Keratinocyte (primary cell): ENCODE results near the gene NLRP10. TPM values are rescaled to one million over a fixed set of nuclear protein-coding genes. Genes with fewer than 3 reads are reported as not detected.

Experiments used
- DNase-seq: peaks from one replicate; pipeline ENCODE4 v3.0.0-alpha.2; 2011; ENCODE audit warnings: low read depth, missing footprints, low spot score
- FAIRE-seq: peaks from 2 replicates; lab custom pipeline; 2011; peaks lifted over from hg19 to GRCh38; lab: Jason Lieb, UNC
- H2AFZ ChIP-seq: 2 replicates; pipeline ENCODE4 v1.6.0; 2012; ENCODE audit warnings: low read length, control low read depth, inconsistent platforms; ENCODE audit not compliant: control insufficient read depth
- H3K27ac ChIP-seq: 2 replicates; pipeline ENCODE4 v1.5.1; 2011; ENCODE audit warnings: low read length; ENCODE audit not compliant: control insufficient read depth, insufficient read depth
- H3K27me3 ChIP-seq: 3 replicates; pipeline ENCODE4 v1.6.0; 2011; ENCODE audit warnings: low read length; ENCODE audit not compliant: control insufficient read depth, insufficient read depth; ENCODE audit errors: extremely low read depth
- H3K36me3 ChIP-seq, 2 experiments: 2 replicates in 1 of 2; 3 replicates in 1 of 2; pipeline ENCODE4 v1.5.1; 2011; ENCODE audit warnings: low read length in 2 of 2, mild to moderate bottlenecking in 1 of 2; ENCODE audit not compliant: control insufficient read depth in 2 of 2, insufficient read depth in 2 of 2; ENCODE audit errors: extremely low read depth in 1 of 2
- H3K4me1 ChIP-seq: 3 replicates; pipeline ENCODE4 v1.5.1; 2011; ENCODE audit warnings: low read length; ENCODE audit not compliant: control insufficient read depth, insufficient read depth; ENCODE audit errors: extremely low read depth
- H3K4me2 ChIP-seq: 3 replicates; pipeline ENCODE4 v1.6.0; 2011; ENCODE audit warnings: low read depth, low read length; ENCODE audit not compliant: control insufficient read depth, insufficient read depth; ENCODE audit errors: extremely low read depth
- H3K4me3 ChIP-seq, 3 experiments: fragments of 200-600 bp in 1 of 3; sonication (generic) in 1 of 3; 2 replicates in 2 of 3; 3 replicates in 1 of 3; pipeline ENCODE4 v1.5.1; 2011 to 2016; ENCODE audit warnings: low read length in 3 of 3, mild to moderate bottlenecking in 3 of 3, control low read depth in 2 of 3, inconsistent platforms in 1 of 3, low read depth in 1 of 3, mixed read lengths in 1 of 3, mixed run types in 1 of 3, moderate library complexity in 1 of 3; ENCODE audit not compliant: control insufficient read depth in 2 of 3, insufficient read depth in 2 of 3; ENCODE audit errors: extremely low read depth in 1 of 3
- H3K79me2 ChIP-seq: 2 replicates; pipeline ENCODE4 v1.6.0; 2012; ENCODE audit warnings: low read length; ENCODE audit not compliant: control insufficient read depth, insufficient read depth
- H3K9ac ChIP-seq: 3 replicates; pipeline ENCODE4 v1.6.0; 2011; ENCODE audit warnings: low read length; ENCODE audit not compliant: control insufficient read depth, insufficient read depth; ENCODE audit errors: extremely low read depth
- H3K9me1 ChIP-seq: 3 replicates; pipeline ENCODE4 v1.6.0; 2011; ENCODE audit warnings: low read length; ENCODE audit not compliant: control insufficient read depth, insufficient read depth; ENCODE audit errors: extremely low read depth
- H3K9me3 ChIP-seq: 2 replicates; pipeline ENCODE4 v1.5.1; 2012; ENCODE audit warnings: low read depth, low read length; ENCODE audit not compliant: control insufficient read depth
- H4K20me1 ChIP-seq: 3 replicates; pipeline ENCODE4 v1.6.0; 2011; ENCODE audit warnings: low read length; ENCODE audit not compliant: control insufficient read depth, insufficient read depth; ENCODE audit errors: extremely low read depth
- EZH2 ChIP-seq: IDR thresholded peaks from one replicate; pipeline ENCODE4 v1.6.1; 2012; ENCODE audit warnings: inconsistent platforms, mild to moderate bottlenecking, low read length, moderate library complexity
- dilution Hi-C: fragments of 300-500 bp; cut with MboI; formaldehyde crosslinking; loops from one replicate; pipeline ENCODE4 v1.7.0; 2020; ENCODE audit warnings: low sequenced_read_pairs; ENCODE audit not compliant: extremely low pct_ligation_motif_present
- polyA plus RNA-seq, 5 experiments: library from polyadenylated mRNA; depleted of rRNA in 3 of 5; stranded (reverse) in 3 of 5; stranded (forward) in 1 of 5; unstranded in 1 of 5; fragments of >200 nt; gene quantifications; 1 replicate in 1 of 5; 2 replicates in 3 of 5; 3 replicates in 1 of 5; pipeline versions ENCODE4 v1.2.1 to v1.2.3, GENCODE V29; 2011 to 2012; ENCODE audit warnings: missing spikeins in 2 of 5, low read depth in 1 of 5, low replicate concordance in 1 of 5
- TF ChIP-seq, protein P1 (sequence below), 3 experiments: IDR thresholded peaks in 1 of 3; conservative IDR thresholded peaks in 1 of 3; optimal IDR thresholded peaks in 1 of 3; 2 replicates in 2 of 3; 3 replicates in 1 of 3; pipeline versions ENCODE3 to v1.5.1; 2011; ENCODE audit warnings: low read length in 3 of 3, mild to moderate bottlenecking in 3 of 3, moderate library complexity in 2 of 3, control low read depth in 1 of 3, inconsistent platforms in 1 of 3; ENCODE audit not compliant: insufficient read depth in 2 of 3; ENCODE audit errors: extremely low read depth in 1 of 3

Gene NLRP10
- polyA plus RNA-seq, 1 donor (not counting 4 experiments of a cell fraction or from before 2014, with no cell fraction given), result 7.1 TPM

DNA sequence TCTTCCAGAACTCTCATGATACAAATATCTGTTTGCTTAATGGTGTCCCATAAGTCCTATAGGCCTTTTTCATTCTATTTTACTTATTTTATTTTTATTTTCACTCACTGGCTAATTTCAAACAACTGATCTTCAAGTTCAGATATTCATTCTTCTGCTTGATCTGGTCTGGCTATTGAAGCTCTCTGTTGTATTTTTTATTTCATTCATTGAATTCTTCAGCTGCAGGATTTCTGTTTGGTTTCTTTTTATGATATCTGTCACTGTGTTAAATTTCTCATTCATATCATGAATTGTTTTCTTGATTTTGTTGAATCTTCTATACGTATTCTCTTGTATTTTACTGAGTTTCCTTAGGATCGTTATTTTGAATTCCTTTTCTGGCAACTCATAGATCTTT is 21.1 kb downstream of the NLRP10 start:
- no peak for FAIRE-seq

DNA sequence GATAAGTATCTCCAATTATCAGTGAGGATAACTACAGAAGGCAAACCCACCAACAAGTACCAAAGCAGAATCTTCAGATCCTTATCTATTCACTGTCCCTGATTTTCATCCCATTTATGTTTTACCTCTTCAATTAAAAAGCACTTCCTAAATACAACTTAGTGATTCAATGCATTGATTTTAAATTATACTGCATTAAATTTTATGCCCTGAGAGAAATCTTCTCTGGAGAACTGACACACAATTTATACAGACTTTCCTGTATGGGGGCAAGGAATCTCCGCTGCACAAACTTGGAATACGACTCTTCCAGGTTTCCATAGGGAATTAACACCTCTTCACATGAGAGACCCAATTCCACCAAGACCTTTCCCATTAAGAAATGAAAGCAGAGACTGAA is 23.6 kb downstream of the NLRP10 start, which contains the start of gene OR10A3:
Gene OR10A3, minus strand, starts transcription at position 101 of the 400 bp plus-strand sequence. CDS start 2,188 bp downstream, outside the sequence.
- Histone ChIP-seq H3K27ac (no peak within 1 kb of the TSS), H3K79me2 (no peaks in the 10 kb centered on the region), H3K9me1 (no peaks in the 10 kb centered on the region), H3K9me3 (peaks cover 2% of the 10 kb centered on the region), H4K20me1 (no peaks in the 10 kb centered on the region), H3K9ac (no peak within 1 kb of the TSS), H3K36me3 (no peaks in the 10 kb centered on the region), H2AFZ (no peak within 1 kb of the TSS), H3K4me1 (peaks cover 2% of the 10 kb centered on the region), H3K27me3 (no peaks in the 10 kb centered on the region), H3K4me2 (no peak within 1 kb of the TSS), H3K4me3 (no peak within 1 kb of the TSS)
- TF ChIP-seq EZH2, result no peak
- TF ChIP-seq, protein P1, sequence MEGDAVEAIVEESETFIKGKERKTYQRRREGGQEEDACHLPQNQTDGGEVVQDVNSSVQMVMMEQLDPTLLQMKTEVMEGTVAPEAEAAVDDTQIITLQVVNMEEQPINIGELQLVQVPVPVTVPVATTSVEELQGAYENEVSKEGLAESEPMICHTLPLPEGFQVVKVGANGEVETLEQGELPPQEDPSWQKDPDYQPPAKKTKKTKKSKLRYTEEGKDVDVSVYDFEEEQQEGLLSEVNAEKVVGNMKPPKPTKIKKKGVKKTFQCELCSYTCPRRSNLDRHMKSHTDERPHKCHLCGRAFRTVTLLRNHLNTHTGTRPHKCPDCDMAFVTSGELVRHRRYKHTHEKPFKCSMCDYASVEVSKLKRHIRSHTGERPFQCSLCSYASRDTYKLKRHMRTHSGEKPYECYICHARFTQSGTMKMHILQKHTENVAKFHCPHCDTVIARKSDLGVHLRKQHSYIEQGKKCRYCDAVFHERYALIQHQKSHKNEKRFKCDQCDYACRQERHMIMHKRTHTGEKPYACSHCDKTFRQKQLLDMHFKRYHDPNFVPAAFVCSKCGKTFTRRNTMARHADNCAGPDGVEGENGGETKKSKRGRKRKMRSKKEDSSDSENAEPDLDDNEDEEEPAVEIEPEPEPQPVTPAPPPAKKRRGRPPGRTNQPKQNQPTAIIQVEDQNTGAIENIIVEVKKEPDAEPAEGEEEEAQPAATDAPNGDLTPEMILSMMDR (optimal IDR thresholded peaks at IDR 0.05 in 1 of 3, IDR thresholded peaks at IDR 0.05 in 1 of 3, conservative IDR thresholded peaks at IDR 0.05 in 1 of 3; ENCODE audit: extremely low read depth in 1 of 3, insufficient read depth in 2 of 3, low read length in 3 of 3), result no peak
- dilution Hi-C loops, result no loop called here
- DNase-seq, result no peak
- FAIRE-seq, result no peak

More for the DNA sequence above, 21.1 kb downstream of the NLRP10 start:
- Histone ChIP-seq H4K20me1 (no peaks in the 10 kb centered on the region), H3K27ac (no peak overlapping the region), H3K9me1 (no peaks in the 10 kb centered on the region), H3K4me1 (peaks cover 2% of the 10 kb centered on the region), H3K4me2 (no peak overlapping the region), H3K79me2 (no peaks in the 10 kb centered on the region), H3K4me3 (no peak overlapping the region), H2AFZ (no peak overlapping the region), H3K9me3 (peaks cover 2% of the 10 kb centered on the region), H3K27me3 (no peaks in the 10 kb centered on the region), H3K9ac (no peak overlapping the region), H3K36me3 (no peaks in the 10 kb centered on the region)
- no peak for DNase-seq
- dilution Hi-C loops, result no loop called here
- TF ChIP-seq, protein P1 (optimal IDR thresholded peaks at IDR 0.05 in 1 of 3, IDR thresholded peaks at IDR 0.05 in 1 of 3, conservative IDR thresholded peaks at IDR 0.05 in 1 of 3; ENCODE audit: extremely low read depth in 1 of 3, insufficient read depth in 2 of 3, low read length in 3 of 3), result no peak
- TF ChIP-seq EZH2, result no peak
